SK-N-SH (cell line): Measurements from ENCODE around the gene CTSA.

Experiments
- CTCF ChIP-seq: fragments of 200-600 bp; sonication (generic); IDR thresholded peaks from 2 replicates; pipeline ENCODE4 v1.6.1; 2017; ENCODE audit warnings: antibody characterized with exemption, mild to moderate bottlenecking, moderate library complexity
- EP300 ChIP-seq, 2 experiments: IDR thresholded peaks; 2 replicates each; pipeline versions ENCODE4 v1.4.0 to v1.6.1; 2012; ENCODE audit warnings: borderline replicate concordance in 1 of 2, low read depth in 1 of 2, low read length in 1 of 2
- FOSL2 ChIP-seq: IDR thresholded peaks from 2 replicates; pipeline ENCODE4 v1.4.0; 2012; ENCODE audit warnings: low read depth, mild to moderate bottlenecking, moderate library complexity, borderline replicate concordance
- GABPA ChIP-seq: IDR thresholded peaks from 2 replicates; pipeline ENCODE4 v1.4.0; 2012; ENCODE audit warnings: low read depth, mild to moderate bottlenecking
- GATA2 ChIP-seq: sonication (generic); formaldehyde crosslinking; IDR thresholded peaks from 2 replicates; pipeline ENCODE4 v1.5.0; 2020; ENCODE audit warnings: mild to moderate bottlenecking, missing genetic modification reagents
- MXI1 ChIP-seq: IDR thresholded peaks from 2 replicates; pipeline ENCODE4 v1.6.1; 2012; ENCODE audit warnings: mild to moderate bottlenecking, low read depth, low read length, improper control_type of control experiment
- POLR2AphosphoS5 ChIP-seq: IDR thresholded peaks from 2 replicates; pipeline ENCODE4 v1.6.1; 2012; ENCODE audit warnings: low read depth, low read length
- RCOR1 ChIP-seq: fragments of 150-350 bp; IDR thresholded peaks from 2 replicates; pipeline ENCODE4 v1.6.1; 2017; ENCODE audit warnings: antibody characterized with exemption, low read length
- SMC3 ChIP-seq: IDR thresholded peaks from 2 replicates; pipeline ENCODE4 v1.6.1; 2012; ENCODE audit warnings: low read depth, low read length, improper control_type of control experiment
- TCF12 ChIP-seq: IDR thresholded peaks from 2 replicates; pipeline ENCODE4 v1.4.0; 2012
- USF1 ChIP-seq: IDR thresholded peaks from 2 replicates; pipeline ENCODE4 v1.4.0; 2012; ENCODE audit warnings: low read depth, borderline replicate concordance
- YY1 ChIP-seq: IDR thresholded peaks from 2 replicates; pipeline ENCODE4 v1.4.0; 2012; ENCODE audit warnings: low read depth, mild to moderate bottlenecking

- TF ChIP-seq GATA2: no peak
- no peak for TF ChIP-seq MXI1
- no peak for TF ChIP-seq SMC3
- no peak for TF ChIP-seq POLR2AphosphoS5
- TF ChIP-seq CTCF: no peak
- TF ChIP-seq EP300 (IDR thresholded peaks at IDR 0.05; ENCODE audit: borderline replicate concordance in 1 of 2, low read depth in 1 of 2, low read length in 1 of 2): no peak
- TF ChIP-seq RCOR1: no peak
- TF ChIP-seq GABPA: no peak
- no peak for TF ChIP-seq YY1
- TF ChIP-seq TCF12: no peak
- TF ChIP-seq USF1: no peak
- TF ChIP-seq FOSL2: no peak
These were observed 3.7 kb downstream of the CTSA start for GRCh38 chr20:45894797-45895196.
